Globus pallidus (tissue), 1 donor: ENCODE results near the gene KNTC1.
"Not testable (repeated sequence)": the region's sequence is repeated elsewhere in the genome, so short reads cannot be mapped to it uniquely, and the experiment has no call there.

Source experiments
- DNase-seq: peaks from one replicate; pipeline ENCODE4 v3.0.0-alpha.2; 2015; ENCODE audit warnings: low spot score

KNTC1 gene

DNA sequence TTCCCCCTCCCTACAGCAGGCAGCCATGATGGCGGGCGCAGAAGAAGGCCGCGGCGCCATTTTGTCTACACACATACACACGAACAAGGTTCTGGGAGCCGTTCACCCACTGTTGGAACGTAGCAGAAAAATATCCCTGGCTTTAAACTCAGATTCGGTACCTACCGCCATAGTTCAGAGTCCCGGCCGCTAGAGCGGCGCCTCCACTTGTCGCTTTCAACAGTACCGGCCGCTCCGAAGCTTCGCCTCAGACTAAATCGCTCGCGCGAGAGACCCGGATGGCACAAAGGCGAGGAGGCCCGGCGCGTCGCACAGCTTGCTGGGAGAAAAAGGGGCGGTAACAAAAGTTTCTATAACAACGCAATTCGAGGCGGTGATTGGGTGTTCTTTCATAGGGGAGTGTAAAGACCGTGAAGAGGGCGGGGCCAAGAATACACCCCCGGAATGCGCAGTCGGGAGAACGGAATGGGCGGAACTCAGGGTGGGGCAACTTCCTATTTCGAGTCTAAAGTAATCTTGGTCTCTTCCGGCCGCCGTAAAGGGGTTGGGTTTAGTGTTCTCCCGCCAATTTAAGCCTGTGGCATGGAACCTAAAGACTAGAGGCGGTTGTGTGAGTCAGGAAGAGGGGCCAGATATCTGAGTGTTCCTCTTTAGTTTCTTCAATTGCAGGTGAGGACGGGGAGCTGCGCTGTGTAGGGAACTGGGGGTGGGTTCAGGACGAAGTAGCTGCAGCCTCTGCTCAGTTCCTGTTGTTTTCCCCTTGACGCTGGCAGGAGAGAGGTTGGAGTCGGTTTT lies at the start of gene KNTC1, which contains the start of gene RSRC2:
KNTC1 (plus strand) TSS at position 567 of the 795 bp plus-strand sequence. CDS start 2,815 bp downstream, outside the sequence.
RSRC2 (minus strand) TSS at position 254 of the 795 bp plus-strand sequence; CDS start at position 171, 83 bp downstream.
- DNase-seq: peak; percentile 100

DNA sequence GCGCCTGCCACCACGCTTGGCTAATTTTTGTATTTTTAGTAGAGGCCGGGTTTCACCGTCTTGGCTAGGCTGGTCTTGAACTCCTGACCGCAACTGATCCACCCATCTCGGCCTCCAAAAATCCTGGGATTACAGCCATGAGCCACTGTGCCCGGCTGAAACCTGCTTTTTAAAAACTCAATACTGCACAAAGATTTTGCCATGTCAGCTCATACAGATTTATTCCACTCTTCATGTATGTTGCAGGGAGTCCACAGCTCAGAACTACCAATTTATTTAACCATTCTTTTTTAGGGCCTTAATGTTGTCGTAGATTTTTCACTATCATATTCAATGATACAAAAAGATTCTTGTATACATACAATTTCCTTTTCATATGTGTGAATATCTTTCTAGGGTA lies 46.3 kb upstream of the KNTC1 start:
- DNase-seq: no peak

GRCh38 chr12:122481861-122482260 lies 45.2 kb upstream of the KNTC1 start:
- DNase-seq: no peak

GRCh38 chr12:122483969-122484368 lies 43.1 kb upstream of the KNTC1 start:
- DNase-seq: no peak

DNA sequence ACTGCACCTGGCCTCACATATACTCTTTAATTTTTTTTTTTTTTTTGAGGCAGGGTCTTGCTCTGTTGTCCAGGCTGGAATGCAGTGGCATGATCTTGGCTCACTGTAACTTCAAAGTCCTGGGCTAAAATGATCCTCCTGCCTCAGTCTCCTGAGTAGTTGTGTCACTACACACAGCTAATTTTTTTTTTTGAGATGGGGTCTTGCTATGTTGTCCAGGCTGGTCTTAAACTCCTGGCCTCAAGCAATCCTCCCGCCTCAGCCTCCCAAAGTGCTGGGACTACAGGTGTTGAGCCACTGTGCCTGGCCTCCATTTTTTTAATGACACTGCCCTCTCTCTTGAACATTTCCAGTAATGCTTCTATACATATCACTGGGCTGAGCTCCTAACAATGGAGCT lies 42.7 kb upstream of the KNTC1 start:
- DNase-seq: not testable (repeated sequence)

DNA sequence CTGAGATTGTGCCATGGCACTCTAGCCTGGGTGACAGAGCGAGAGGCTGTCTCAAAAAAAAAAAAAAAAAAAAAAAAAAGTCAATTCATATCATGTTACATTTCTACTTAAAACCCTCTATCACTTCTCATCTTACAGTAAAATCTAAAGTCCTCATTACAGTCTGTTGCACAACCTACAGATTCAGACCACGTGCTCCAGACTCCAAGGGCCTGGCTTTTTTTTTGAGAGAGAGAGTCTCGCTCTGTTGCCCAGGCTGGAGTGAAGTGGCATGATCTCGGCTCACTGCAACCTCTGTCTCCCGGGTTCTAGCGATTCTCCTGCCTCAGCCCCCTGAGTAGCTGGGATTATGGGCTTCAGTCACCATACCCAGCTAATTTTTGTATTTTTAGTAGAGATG lies 40.7 kb upstream of the KNTC1 start:
- DNase-seq: not testable (repeated sequence)

DNA sequence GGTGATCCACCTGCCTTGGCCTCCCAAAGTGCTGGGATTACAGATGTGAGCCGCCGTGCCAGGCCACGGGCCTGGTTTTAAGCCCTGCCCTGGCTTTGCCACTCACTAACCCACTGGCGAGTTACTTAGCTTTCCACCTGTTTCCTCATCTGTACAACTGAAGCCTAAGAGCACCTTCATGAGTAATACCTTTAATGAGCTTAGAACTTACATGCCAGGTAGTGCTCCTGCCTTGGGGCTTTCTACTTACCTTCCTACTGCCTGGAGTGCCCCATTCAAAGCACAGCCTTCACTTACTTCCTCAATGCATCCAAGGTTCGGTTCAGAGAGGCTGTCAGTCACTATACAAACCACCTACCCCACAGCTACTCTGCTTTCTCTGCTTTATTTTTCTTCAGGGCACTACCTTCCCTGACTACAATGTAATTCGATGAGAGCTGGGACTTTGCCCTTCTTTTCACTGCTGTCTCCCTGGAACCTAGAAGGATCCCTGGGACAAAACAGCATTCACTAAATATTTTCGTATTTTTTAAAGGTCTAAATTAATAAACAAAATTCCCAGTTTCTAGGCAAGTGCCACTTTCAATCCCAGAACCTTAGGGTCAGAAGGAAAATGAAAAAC lies 40.1 kb upstream of the KNTC1 start:
- DNase-seq: no peak

DNA sequence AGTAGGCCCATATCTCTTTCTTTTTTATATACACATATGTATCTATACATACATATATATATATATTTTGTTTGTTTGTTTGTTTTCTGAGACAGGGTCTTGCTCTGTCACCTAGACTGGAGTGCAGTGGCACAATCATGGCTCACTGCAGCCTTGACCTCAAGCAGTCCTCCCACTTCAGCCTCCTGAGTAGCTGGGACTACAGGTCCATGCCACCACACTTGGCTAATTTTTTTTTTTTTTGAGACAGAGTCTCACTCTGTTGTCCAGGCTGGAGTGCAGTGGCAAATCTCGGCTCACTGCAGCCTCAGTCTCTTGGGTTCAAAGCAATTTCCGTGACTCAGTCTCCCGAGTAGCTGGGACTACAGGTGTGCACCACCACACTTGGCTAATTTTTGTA lies 39.2 kb upstream of the KNTC1 start:
- not testable (repeated sequence) for DNase-seq

DNA sequence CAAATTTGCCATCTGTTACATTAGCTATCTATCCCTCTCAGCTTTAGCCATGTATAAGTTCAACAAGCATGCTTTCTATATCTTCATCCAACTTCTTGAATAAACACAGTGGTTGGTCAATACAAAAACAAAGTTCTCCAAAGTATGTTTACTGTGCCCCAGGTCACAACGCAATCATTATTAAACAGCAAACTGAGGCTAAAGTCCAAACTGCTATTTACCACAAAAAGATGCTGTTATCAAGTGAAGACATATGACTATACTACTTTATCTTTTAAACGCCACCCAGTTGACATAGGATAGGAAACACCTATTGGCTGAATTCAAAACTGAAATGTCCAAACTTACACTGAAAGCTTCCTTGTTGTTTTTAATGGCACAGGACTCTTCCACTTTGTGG lies 38.0 kb upstream of the KNTC1 start:
- DNase-seq: no peak

- DNase-seq: no peak
Observed at GRCh38 chr12:122491991-122492390, 35.1 kb upstream of the KNTC1 start.

DNA sequence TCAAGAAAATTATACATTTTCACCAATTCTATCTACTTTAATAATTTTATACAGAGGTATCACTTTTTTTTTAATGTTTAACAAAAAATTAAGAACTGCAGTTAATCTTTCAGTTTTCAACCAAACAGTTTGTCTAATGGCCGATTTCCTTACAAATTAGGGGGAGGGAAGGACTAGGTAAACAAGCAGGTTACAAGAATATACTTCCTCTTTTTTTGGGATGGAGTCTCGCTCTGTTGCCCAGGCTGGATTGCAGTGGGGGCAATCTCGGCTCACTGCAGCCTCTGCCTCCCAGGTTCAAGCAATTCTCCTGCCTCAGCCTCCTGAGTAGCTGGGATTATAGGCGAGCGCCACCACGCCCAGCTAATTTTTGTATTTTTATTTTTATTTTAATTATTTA lies 33.8 kb upstream of the KNTC1 start:
- DNase-seq: not testable (repeated sequence)

GRCh38 chr12:122495258-122495657 lies 31.8 kb upstream of the KNTC1 start:
- DNase-seq: no peak

DNA sequence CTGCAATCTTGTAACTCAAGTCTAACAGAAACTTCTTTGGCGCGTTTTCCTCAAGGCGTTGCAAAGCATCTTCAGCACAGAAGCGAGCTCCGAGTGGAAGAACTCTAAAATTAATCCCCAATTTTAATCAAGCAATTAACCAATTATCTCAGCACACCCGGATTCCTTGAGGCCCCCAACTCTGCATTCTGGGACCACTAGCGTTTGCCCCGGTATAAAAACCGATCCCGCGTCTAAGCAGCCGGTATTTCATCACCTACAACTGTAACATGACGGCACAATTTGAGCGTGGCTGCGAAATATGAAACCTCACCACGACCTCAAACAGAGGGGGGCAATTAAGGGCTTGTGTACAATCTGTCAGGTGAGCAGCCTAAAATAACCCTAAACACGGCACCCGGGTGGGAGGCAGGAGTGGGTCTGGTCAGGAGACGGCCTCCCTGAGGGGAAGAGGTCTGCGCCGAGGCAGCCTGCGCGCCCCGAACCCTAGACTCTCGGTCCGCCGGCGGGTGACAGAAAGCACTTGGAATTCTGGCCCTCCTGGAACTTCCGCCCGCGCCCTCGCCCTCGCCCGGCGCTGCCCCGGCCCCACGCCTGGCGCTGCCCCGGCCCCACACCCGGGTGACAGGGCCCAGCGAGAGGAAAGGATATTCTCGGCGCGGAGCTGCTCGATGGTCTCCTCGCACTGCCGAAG lies 26.9 kb upstream of the KNTC1 start:
- no peak for DNase-seq

- DNase-seq: peak; percentile 96
Observed at GRCh38 chr12:122500685-122501488, 26.2 kb upstream of the KNTC1 start, which contains the start of gene ZCCHC8. Gene ZCCHC8, minus strand, starts transcription at chr12:122500932. Its CDS starts 92 bp downstream, at chr12:122500840.

GRCh38 chr12:122501489-122501989 lies 25.5 kb upstream of the KNTC1 start:
- DNase-seq: no peak

DNA sequence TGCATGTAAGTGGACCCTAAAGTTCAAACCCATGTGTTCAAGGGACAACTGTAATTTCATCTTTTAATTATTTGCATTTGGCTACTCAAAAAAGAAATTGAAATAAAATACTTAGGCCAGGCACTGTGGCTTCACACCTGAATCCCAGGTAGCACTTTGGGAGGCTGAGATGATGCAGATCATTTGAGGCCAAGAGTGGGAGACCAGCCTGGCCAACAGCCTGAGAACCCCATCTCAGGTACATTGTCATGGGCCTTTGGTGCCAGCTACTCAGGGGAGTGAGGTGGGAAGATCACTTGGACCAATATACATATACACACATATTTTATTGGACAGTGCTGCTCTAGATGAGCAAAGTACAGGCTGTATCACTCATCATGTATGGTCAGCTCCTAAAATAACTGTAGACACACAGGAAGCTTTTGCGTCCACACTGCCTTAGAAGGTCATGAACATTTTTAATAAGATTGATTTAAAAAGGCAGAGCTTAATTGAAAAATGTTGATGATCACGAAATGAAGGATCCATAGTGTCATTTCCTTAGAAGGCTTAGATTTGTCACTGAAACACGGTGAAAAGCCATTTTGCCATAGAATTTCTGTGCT lies 23.8 kb upstream of the KNTC1 start:
- no peak for DNase-seq

DNA sequence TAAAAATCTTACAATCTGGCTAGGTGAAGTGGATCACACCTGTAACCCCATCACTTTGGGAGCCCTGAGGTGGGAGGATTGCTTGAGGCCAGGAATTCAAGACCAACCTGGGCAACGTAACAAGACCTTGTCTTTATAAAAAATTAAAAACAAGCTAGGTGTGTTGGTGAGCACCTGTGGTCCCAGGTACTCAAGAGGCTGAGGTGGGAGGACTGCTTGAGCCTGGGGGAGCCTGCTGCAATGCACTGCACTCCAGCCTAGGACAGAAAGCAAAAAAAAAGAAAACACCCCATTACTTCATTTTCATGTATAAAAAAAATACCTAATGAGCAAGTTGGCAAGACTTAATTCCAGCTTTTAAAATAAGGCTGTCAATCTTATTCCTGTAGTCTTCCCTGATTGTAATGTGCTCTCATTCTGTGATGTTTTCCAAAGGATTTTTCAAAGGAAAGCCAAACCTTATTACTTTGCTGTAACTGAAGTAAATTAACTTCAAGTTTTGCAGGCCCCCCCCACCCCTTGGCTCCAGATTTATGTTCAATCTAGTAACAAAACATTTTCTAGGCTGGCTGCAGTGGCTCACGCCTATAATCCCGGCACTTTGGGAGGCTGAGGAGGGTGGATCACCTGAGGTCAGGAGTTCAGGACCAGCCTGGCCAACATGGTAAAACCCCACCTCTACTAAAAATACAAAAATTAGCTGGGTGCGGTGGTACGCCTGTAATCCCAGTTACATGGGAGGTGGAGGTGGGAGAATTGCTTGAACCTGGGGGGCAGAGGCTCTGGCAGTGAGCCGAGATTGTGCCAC lies 23.1 kb upstream of the KNTC1 start:
- DNase-seq: no peak

DNA sequence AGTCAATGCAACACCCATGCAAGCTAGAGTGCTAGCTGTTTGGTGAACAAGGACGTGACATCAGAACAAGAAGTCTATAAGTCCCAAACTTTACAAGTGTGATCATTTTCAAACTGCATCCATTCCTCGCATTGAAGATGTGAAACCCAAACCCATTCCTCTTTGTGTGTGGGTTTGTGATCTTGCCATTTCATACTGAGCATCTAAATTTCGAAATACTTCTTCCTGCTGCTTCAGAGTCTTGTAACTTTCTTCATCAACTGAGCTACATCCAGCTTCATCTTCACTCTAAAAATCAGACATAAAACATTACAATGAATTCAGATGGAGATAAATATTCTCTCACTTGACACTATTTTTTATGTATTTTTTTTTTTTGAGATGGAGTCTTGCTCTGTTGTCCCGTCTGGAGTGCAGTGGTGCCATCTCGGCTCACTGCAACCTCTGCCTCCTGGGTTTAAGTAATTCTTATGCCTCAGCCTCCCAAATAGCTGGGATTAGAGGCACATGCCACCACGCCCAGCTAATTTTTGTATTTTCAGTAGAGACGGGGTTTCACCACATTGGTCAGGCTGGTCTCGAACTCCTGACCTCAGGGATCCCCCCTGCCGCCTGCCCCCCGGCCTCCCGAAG lies 21.5 kb upstream of the KNTC1 start:
- no peak for DNase-seq

- no peak for DNase-seq
Observed at GRCh38 chr12:122506393-122506938, 20.6 kb upstream of the KNTC1 start.

DNA sequence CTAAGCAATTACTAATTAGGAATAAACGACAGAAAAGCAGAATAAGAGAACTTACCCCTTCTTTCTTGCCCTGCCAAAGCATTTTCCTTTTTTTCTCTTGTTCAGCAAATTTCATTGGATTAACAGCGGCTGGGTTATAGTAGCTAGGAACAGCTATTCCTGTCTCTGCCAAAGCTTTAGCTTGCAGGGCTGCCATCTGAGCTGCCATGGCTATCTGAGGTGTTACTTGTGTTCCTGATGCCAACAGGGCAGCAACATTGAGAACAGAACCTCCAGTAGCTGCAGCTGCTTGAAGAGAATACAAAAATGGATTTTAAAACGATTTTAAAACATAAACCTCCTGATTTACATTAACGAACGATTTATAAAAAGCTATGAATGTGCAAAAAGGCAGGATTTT lies 18.9 kb upstream of the KNTC1 start:
- DNase-seq: no peak
